HepG2 (cell line): ENCODE data around the gene IFNA2. TPM values are rescaled to one million over a fixed set of nuclear protein-coding genes. Genes with fewer than 3 reads are reported as not detected.
A peak's percentile ranks its signal among the peaks of the same experiment; 100 is the strongest.

Source experiments
- CREB3 ChIP-seq: sonication (generic); formaldehyde crosslinking; IDR thresholded peaks from 2 replicates; pipeline ENCODE4 v1.5.0; 2020; ENCODE audit warnings: missing genetic modification reagents
- DMAP1 ChIP-seq: IDR thresholded peaks from 2 replicates; pipeline ENCODE4 v1.6.1; 2016
- ETV6 ChIP-seq: sonication (generic); formaldehyde crosslinking; conservative IDR thresholded peaks from 2 replicates; pipeline ENCODE4 v1.4.0; 2020; ENCODE audit warnings: missing genetic modification reagents
- HNRNPLL ChIP-seq: fragments of 200-400 bp; formaldehyde crosslinking; IDR thresholded peaks from 2 replicates; pipeline ENCODE4 v1.6.1; 2017; ENCODE audit warnings: mild to moderate bottlenecking, low read depth, low read length; ENCODE audit not compliant: poor library complexity, severe bottlenecking
- HOXD1 ChIP-seq: sonication (generic); formaldehyde crosslinking; IDR thresholded peaks from 2 replicates; pipeline ENCODE4 v1.5.0; 2020; ENCODE audit warnings: missing genetic modification reagents
- KAT7 ChIP-seq: IDR thresholded peaks from 2 replicates; pipeline ENCODE4 v1.6.1; 2018; ENCODE audit warnings: borderline replicate concordance, missing compliant biosample characterization
- KMT2B ChIP-seq: IDR thresholded peaks from 2 replicates; pipeline ENCODE4 v1.6.1; 2016; ENCODE audit warnings: missing genetic modification reagents, missing compliant biosample characterization
- NR0B2 ChIP-seq: sonication (generic); formaldehyde crosslinking; IDR thresholded peaks from 2 replicates; pipeline ENCODE4 v1.4.0; 2020; ENCODE audit warnings: mild to moderate bottlenecking, missing genetic modification reagents
- NR2C2 ChIP-seq: sonication (generic); formaldehyde crosslinking; IDR thresholded peaks from 2 replicates; pipeline ENCODE4 v1.4.0; 2020; ENCODE audit warnings: missing genetic modification reagents, mild to moderate bottlenecking, moderate library complexity, borderline replicate concordance
- POLR2A ChIP-seq, 2 experiments: IDR thresholded peaks; 2 replicates each; pipeline ENCODE4 v1.6.1; 2011; ENCODE audit warnings: low read depth in 2 of 2, low read length in 2 of 2, mild to moderate bottlenecking in 1 of 2, moderate library complexity in 1 of 2; ENCODE audit not compliant: insufficient read depth in 1 of 2
- RARA ChIP-seq: IDR thresholded peaks from 2 replicates; pipeline ENCODE4 v1.6.1; 2016; ENCODE audit warnings: missing genetic modification reagents, missing compliant biosample characterization
- ZBTB21 ChIP-seq: sonication (generic); formaldehyde crosslinking; IDR thresholded peaks from 2 replicates; pipeline ENCODE4 v1.4.0; 2020; ENCODE audit warnings: missing genetic modification reagents
- ZBTB39 ChIP-seq: sonication (generic); formaldehyde crosslinking; IDR thresholded peaks from 2 replicates; pipeline ENCODE4 v1.5.0; 2020; ENCODE audit warnings: missing genetic modification reagents
- ZNF317 ChIP-seq: sonication (generic); formaldehyde crosslinking; IDR thresholded peaks from 2 replicates; pipeline ENCODE4 v1.5.0; 2020; ENCODE audit warnings: mild to moderate bottlenecking, missing genetic modification reagents
- ZNF337 ChIP-seq: sonication (generic); formaldehyde crosslinking; IDR thresholded peaks from 2 replicates; pipeline ENCODE4 v1.5.1; 2020; ENCODE audit warnings: missing genetic modification reagents, low read depth, mild to moderate bottlenecking, borderline replicate concordance
- ZNF431 ChIP-seq: sonication (generic); formaldehyde crosslinking; IDR thresholded peaks from 2 replicates; pipeline ENCODE4 v1.9.0; 2022; ENCODE audit warnings: missing genetic modification reagents, low read depth, mild to moderate bottlenecking, borderline replicate concordance
- ZNF674 ChIP-seq: sonication (generic); formaldehyde crosslinking; IDR thresholded peaks from 2 replicates; pipeline ENCODE4 v1.5.0; 2020; ENCODE audit warnings: low read depth, mild to moderate bottlenecking, missing genetic modification reagents
- ZNF720 ChIP-seq: sonication (generic); formaldehyde crosslinking; IDR thresholded peaks from 2 replicates; pipeline ENCODE4 v1.4.0; 2020; ENCODE audit warnings: missing genetic modification reagents
- ZNF782 ChIP-seq: sonication (generic); formaldehyde crosslinking; IDR thresholded peaks from 2 replicates; pipeline ENCODE4 v1.4.0; 2020; ENCODE audit warnings: missing genetic modification reagents, mild to moderate bottlenecking, borderline replicate concordance
- polyA plus RNA-seq, 8 experiments: library from polyadenylated mRNA; depleted of rRNA in 3 of 8; stranded (reverse) in 7 of 8; unstranded in 1 of 8; fragments of >200 nt; fragmentation: Illumina TruSeq in 4 of 8; extraction: Trizol in 4 of 8; gene quantifications; 2 replicates each; pipeline versions ENCODE4 v1.2.1 to v1.2.3, GENCODE V29; 2011 to 2016; ENCODE audit warnings: low read depth in 4 of 8, missing spikeins in 1 of 8, mixed read lengths in 1 of 8; ENCODE audit not compliant: insufficient read depth in 1 of 8
- total RNA-seq, 5 experiments: library from RNA; depleted of rRNA; stranded (reverse); fragments of >200 nt; fragmentation: Illumina TruSeq; extraction: Trizol; gene quantifications; 2 replicates each; pipeline ENCODE4 v1.2.3, GENCODE V29; 2016; ENCODE audit warnings: low read depth in 1 of 5

IFNA2 gene
- total and polyA plus RNA-seq, 2 of the 13 experiments (the other 11 are each of a cell fraction or from before 2014, with no cell fraction given) = not detected

GRCh38 chr9:21334701-21335632, 50.2 kb downstream of the IFNA2 start, which contains the start of gene KLHL9 (continued):
- TF ChIP-seq ZBTB39 (CRISPR knock-in tag) (no peak), NR2C2 (CRISPR knock-in tag) (peak; percentile 41; the same call in 1 of the 2 replicates), HOXD1 (CRISPR knock-in tag) (peak; percentile 73; the same call in 1 of the 2 replicates), RARA (no peak; the same call in 1 of the 2 replicates), ZNF674 (CRISPR knock-in tag) (peak; percentile 48; the same call in 1 of the 2 replicates), HNRNPLL (peak; percentile 68), ZNF317 (CRISPR knock-in tag) (peak; percentile 64; the same call in 1 of the 2 replicates), DMAP1 (peak; percentile 86; the same call in 1 of the 2 replicates), POLR2A (IDR thresholded peaks at IDR 0.05; ENCODE audit: insufficient read depth in 1 of 2, low read depth in 2 of 2, low read length in 2 of 2) (peak; percentile 64 to 67; a peak in 3 of 4 replicates), ZNF431 (0 out of 2 replicates have a peak, but pooled peaks have one; percentile 59), KMT2B (CRISPR knock-in tag) (peak; percentile 80; the same call in 1 of the 2 replicates), ZNF337 (CRISPR knock-in tag) (no peak), KAT7 (CRISPR knock-in tag) (peak; percentile 87; the same call in 1 of the 2 replicates), CREB3 (CRISPR knock-in tag) (0 out of 2 replicates have a peak, but pooled peaks have one; percentile 82), ETV6 (CRISPR knock-in tag) (no peak), ZBTB21 (no peak), ZNF782 (peak; percentile 74; the same call in 1 of the 2 replicates), NR0B2 (CRISPR knock-in tag) (peak; percentile 56; the same call in 1 of the 2 replicates), ZNF720 (CRISPR knock-in tag) (no peak)
